Colon (tissue), 2 donors: ENCODE data around the gene CFL1.

Experiments
- FAIRE-seq: peaks from 2 replicates; lab custom pipeline; 2012; peaks lifted over from hg19 to GRCh38; lab: Jason Lieb, UNC
- donor health status: control.
- donor health status: control.

CFL1 gene

DNA sequence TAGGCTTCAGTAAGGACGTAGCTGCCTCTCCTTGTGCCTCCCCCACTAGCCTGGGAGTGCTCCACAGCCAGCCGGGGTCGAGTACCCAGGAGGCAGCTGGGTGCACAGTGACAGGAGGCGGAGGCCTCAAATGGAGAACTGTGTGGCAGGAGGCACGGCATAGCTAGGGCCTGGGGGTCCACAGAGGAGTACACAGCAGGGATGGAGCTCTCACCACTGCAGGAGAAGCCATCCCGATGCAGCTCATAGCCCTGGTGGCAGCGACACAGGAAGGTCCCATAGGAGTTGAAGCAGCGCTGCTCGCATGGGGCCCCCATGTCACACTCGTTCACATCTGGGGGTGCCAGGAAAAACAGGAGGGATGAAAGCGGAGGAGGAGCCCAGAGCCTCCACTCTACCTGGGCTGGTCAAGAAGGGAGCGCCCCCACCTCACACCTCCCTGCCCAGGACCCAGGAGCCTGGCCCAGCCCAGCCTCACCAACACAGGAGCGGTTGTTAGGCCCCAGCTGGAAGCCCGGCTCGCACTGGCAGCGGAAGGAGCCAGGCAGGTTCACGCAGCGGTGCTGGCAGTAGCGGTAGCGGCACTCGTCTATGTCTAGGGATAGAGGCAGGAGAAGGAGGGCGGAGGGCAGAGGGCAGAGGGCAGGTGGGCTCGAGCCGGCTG lies 11.8 kb upstream of the CFL1 start:
- FAIRE-seq: no peak

DNA sequence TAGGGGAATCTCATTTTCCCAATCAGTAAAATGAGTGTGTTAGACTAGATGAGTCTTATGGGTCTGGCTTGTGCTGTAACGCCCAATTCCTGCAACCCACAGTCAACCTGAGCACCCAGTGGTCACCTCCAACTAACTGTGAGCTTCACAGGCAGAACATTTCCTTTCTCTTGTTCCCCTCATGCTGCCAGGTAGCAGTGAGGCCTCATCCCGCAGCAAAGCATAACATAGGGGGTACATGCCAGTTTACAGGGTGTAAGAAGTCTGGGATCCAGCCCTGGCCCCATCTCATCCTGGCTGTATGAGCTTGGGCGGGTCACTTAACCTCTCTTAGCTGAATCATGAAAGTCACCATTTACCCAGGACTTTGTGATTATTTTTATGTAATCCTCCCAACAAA lies 10.9 kb upstream of the CFL1 start:
- no peak for FAIRE-seq

DNA sequence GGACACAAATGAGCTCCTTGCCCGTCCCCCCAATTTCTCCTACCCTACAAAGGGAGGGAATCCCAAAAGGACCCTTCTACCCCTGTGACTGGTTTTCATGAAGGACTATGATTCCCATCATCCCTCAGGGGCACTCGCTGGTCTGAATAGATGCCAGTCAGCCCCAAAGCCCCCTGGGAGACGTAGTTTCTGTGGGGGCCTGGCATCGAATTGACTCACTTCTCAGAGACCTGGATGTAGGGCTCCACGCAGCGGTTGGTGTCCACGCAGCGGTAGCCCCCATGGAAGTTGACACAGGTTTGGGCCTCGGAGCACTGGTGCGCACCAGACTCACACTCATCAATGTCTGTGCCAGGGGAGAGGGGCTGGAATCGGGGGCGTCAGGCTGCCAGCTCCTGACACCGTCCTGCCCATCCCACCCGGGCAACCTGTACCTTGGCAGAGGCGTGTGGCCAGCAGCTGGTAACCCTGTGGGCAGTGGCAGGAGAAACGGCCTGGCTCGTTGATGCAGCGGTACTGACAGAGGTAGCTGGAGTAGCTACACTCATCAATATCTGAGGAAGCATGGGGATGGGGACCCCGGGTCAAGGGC lies 10.2 kb upstream of the CFL1 start:
- no peak for FAIRE-seq

GRCh38 chr11:65867284-65868071 lies 9.5 kb upstream of the CFL1 start:
- FAIRE-seq: no peak

- no peak for FAIRE-seq
Observed at GRCh38 chr11:65866509-65867283, 8.7 kb upstream of the CFL1 start.

DNA sequence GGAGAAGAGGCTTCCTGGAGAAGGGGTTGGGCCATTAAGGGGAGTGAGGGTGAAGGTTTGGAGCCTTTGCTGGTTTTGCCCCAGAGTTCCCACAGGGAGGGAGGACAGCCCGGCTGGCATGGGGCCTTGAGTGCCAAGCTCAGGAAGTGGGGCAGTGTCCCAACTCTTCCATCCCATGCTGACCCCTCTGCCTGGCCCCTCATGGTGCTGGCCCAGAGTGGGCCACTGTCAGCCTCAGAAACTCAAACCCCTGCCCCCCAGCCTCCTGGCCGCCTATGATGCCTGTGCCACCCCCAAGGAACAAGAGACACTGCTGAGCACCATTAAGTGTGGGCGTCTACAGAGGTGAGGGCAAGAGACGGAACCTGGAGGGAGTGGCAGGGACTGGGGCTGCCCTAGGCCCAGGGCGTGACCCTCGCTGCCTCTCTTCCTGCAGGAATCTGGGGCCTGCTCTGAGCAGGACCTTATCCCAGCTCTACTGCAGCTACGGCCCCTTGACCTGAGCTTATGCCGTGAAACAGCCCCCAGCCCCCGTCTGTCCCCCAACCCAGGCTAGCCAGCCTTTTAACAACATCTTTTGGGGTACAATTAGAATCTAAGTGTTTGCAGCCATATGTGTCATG lies 7.7 kb upstream of the CFL1 start:
- FAIRE-seq: no peak

DNA sequence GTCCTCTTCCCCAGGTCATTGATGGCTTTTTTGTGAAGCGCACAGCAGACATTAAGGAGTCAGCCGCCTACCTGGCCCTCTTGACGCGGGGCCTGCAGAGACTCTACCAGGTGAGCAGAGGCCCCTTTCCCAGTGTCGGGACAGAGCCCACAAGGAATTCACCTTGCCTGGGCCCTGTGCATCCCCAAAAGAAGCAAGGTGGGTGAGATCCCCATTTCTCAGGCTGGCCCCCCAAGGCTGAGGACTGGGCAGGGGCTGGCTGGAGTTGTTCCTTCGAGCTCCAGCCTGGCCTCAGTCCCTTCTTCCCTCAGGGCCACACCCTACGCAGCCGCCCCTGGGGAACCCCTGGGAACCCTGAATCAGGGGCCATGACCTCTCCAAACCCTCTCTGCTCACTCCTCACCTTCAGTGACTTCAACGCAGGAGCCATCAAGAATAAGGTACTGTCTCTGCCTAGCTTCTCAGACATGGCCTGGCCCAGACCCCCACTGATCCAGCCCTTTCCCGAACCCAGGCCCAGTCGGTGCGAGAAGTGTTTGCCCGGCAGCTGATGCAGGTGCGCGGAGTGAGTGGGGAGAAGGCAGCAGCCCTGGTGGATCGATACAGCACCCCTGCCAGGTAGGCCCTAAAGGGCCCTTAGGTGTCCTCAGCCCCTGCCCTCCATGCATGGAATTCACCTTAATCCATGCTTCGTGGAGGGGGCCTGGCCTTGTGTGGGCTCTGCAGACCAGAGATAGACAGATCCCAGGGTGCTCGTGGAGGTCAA lies 6.9 kb upstream of the CFL1 start:
- FAIRE-seq: no peak

- no peak for FAIRE-seq
Observed at GRCh38 chr11:65863889-65864705, 6.1 kb upstream of the CFL1 start.

DNA sequence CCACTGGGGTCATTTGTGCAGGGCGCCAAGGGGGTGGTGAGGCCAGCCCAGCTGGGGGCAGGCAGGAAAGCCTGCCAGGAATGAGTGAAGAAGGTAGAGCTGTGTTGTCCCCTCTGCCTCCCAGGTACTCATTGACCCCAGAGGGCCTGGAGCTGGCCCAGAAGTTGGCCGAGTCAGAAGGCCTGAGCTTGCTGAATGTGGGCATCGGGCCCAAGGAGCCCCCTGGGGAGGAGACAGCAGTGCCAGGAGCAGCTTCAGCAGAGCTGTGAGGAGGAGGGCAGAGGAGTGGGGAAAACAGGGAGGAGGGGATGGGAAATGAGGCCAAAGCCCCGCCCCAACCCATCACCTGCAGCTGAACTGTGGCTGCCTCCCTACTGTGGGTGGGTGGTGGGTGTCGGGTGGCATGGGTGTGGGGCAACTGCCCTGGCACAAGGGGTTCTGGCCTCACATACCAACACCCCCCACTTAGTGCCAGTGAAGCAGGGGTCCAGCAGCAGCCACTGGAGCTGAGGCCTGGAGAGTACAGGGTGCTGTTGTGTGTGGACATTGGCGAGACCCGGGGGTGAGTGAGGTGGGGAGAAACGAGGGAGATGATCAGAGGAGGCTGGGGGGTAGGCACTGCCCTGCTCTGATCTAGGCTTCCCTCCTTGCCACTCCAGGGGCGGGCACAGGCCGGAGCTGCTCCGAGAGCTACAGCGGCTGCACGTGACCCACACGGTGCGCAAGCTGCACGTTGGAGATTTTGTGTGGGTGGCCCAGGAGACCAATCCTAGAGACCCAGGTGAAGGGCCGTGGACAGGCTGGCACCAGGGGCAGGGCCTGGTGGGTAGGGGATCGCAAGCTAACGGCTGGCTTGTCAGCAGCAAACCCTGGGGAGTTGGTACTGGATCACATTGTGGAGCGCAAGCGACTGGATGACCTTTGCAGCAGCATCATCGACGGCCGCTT lies 5.2 kb upstream of the CFL1 start:
- FAIRE-seq: no peak

DNA sequence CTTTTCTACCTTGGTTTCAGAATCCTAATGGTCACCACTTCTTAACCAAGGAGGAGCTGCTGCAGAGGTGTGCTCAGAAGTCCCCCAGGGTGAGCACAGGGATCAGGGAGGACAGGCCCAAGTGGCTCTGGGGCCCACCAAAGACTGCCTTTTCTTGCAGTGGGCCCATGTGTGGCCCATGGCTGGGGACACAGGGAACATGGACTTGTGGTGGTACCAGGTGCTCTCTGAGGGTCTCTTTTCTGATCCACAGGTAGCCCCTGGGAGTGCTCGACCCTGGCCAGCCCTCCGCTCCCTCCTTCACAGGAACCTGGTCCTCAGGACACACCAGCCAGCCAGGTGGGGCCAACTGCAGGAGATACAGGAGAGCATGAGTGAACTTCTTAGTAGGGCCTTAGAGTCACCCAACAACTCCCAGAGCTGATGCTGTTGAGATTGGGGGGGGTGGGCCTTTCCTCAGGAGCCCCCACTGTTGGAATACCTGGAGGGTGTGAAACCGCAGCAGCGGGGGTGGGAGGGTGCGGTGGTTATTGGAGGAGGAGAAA lies 4.3 kb upstream of the CFL1 start:
- no peak for FAIRE-seq

GRCh38 chr11:65861533-65862183 lies 3.7 kb upstream of the CFL1 start:
- FAIRE-seq: no peak

- no peak for FAIRE-seq
Observed at GRCh38 chr11:65861165-65861505, 3.2 kb upstream of the CFL1 start.

- no peak for FAIRE-seq
Observed at GRCh38 chr11:65860278-65861164, 2.5 kb upstream of the CFL1 start, which contains the start of gene MUS81. TSS of gene MUS81 (plus strand) at chr11:65860433. CDS start at chr11:65860754, 321 bp downstream.

DNA sequence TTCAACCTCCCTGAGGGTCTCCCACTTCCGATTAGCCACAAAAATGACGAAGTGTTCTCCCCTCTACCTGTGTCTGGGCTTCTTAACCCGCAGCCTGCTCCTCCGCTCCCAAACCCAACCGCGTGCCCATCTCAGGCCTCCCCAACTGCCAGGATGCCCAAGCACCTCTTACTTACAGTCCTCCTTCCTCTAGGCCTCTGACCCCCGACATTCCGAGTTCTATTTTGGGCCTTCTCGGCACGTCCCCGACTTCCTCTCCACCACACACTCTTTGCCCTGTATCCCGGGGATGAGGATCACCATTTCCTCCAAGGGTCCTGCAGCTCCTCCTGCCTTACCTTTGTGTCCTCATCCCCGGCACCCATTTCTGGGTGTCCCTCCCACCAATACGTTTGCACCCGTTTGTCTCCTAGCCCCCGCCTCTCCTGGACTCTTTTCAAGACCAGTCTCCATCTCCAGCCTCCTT lies 1.9 kb upstream of the CFL1 start:
- FAIRE-seq: no peak

DNA sequence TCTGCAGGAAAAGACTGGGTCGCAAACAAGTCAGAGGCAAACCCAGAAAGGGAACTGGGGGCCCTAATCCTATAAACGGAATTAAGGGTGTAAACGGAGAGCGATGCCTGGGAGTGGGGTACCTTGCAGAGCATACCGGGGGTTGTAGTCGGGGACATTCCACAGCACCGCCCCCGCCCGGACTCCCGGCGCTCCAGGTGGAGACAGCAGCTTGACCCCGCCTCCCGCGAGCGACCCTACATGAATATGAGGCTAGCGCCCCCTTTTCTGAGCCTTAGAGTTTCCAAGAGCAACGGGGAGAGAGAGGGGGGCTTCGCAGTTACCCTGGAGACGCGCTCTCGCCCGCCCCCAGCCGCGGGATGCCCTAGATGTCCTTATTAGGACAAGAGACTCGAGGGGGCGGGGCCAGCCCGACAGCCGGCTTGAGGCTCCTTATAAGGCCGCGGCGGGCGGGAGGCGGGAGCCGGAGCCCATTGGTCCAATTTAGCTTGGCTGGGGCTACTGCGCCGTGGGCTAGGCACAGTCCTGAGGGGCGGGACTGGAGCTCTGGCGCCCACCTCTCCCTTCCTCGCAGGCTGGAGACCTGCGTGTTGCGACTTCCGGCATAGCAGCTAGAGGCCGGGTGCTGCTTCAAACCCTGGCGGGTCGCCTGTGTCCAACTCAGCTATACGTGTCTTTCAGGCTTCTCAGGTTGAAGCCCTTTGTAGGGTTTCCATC lies 1.3 kb upstream of the CFL1 start:
- FAIRE-seq: no peak

- FAIRE-seq: no peak
Observed at GRCh38 chr11:65858681-65859087, 704 bp upstream of the CFL1 start.

DNA sequence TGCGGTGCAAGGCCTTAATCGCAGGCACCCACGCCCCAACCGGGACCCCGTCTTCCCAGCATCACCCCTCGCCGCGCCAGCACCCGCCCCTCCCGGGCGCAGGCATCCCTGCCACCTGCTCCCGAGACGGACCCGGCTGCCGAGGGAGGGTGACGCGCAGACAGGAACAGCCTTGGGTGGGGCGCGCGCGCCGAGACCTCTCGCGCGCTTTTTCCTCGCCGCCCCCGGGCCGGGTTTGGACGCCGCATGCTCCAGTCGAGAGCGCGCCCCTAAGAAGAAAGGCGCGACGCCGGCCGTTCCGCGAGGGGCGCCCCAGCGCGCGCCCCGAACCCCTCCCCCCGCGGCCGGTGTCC lies 504 bp downstream of the CFL1 start:
- FAIRE-seq: no peak
